Neural crest cell (in vitro differentiated cells): ENCODE data around the gene NAT10. TPM values are rescaled to one million over a fixed set of nuclear protein-coding genes. Genes with fewer than 3 reads are reported as not detected.
"Not testable (repeated sequence)": the region's sequence is repeated elsewhere in the genome, so short reads cannot be mapped to it uniquely, and the experiment has no call there.

Experiments used
- DNase-seq: peaks from one replicate; pipeline ENCODE4 v3.0.0; 2021; ENCODE audit warnings: low read depth, mixed read lengths, low spot score
- H3K27ac Mint-ChIP-seq: one replicate; pipeline ENCODE4 v1.8.0; 2021; ENCODE audit warnings: mild to moderate bottlenecking, mixed read lengths; ENCODE audit not compliant: unreplicated experiment
- H3K27me3 Mint-ChIP-seq: 2 replicates; pipeline ENCODE4 v1.8.0; 2021; ENCODE audit warnings: low read depth, mild to moderate bottlenecking, mixed read lengths
- H3K36me3 Mint-ChIP-seq: 2 replicates; pipeline ENCODE4 v1.8.0; 2021; ENCODE audit warnings: low read depth, mild to moderate bottlenecking, mixed read lengths
- H3K4me1 Mint-ChIP-seq: 2 replicates; pipeline ENCODE4 v1.8.0; 2021; ENCODE audit warnings: mixed read lengths
- H3K4me3 Mint-ChIP-seq: one replicate; pipeline ENCODE4 v1.8.0; 2021; ENCODE audit warnings: mild to moderate bottlenecking, mixed read lengths
- H3K9me3 Mint-ChIP-seq: 2 replicates; pipeline ENCODE4 v1.8.0; 2021; ENCODE audit warnings: mixed read lengths
- CTCF ChIP-seq: fragments of 200-600 bp; sonication (generic); conservative IDR thresholded peaks from 2 replicates; pipeline ENCODE4 v1.5.0; 2021; ENCODE audit warnings: antibody characterized with exemption, mild to moderate bottlenecking
- total RNA-seq: library from RNA; stranded (reverse); gene quantifications from 2 replicates; pipeline ENCODE4 v1.2.1, GENCODE V29; 2021

The NAT10 gene
- total RNA-seq, 1 donor from 2014 or later = 70.8 TPM

DNA sequence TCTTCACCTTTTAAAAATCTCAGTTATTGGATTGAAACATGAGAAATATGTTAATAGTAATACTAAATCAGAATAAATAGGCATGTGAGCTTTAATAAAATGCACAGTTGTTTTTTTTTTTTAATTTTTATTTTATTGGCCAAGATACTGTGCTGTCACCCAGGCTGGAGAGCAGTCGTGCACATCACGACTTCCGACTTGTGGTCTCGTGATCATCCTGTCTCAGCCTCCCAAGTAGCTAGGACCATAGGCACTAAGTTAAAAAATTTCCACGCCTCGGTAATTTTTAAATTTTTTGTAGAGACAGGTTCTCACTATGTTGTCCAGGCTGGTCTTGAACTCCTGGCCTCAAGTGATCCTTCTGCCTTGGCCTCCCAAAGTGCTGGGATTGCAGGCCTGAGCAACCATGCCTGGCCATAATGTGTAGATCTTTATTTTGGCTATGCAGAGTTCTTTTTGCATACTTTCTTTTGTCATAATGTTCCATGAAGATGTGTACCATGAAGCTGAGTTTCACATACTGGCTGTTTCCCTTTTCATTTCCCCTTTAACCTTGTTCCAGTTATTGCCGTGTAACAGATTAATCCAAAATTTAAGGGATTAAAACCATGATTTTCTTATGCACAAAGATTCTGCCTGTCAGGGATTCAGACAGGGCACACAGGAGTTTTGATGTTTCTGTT, 37.9 kb upstream of the NAT10 start:
- Mint-ChIP-seq H3K4me3 (no peak overlapping the region), H3K27me3 (no peaks in the 10 kb centered on the region), H3K9me3 (no peaks in the 10 kb centered on the region), H3K27ac (no peak overlapping the region), H3K36me3 (peaks cover 15% of the 10 kb centered on the region), H3K4me1 (peaks cover 29% of the 10 kb centered on the region)
- no peak for DNase-seq
- TF ChIP-seq CTCF = no peak

DNA sequence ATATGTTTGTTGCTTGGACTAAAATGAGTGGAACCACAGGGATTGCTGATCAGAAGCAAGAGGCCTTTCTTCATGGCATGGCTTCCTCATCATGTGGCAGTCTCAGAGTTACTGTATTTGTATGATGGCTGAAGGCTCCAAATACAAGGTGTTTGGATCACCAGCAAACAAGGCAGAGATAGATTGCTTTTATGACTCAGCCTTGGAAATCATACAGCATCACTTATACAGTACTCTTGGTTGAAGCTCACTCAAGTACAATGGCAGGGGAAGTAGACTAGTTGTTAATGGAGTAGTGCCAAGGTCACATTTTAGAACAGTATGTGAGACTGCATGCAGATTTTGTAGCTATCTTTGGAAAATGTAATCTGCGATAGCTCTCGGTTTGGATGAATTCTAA, 37.3 kb upstream of the NAT10 start:
- no peaks in the 10 kb centered on the region for H3K27me3 Mint-ChIP-seq
- no peak overlapping the region for H3K4me3 Mint-ChIP-seq
- no peak for TF ChIP-seq CTCF
- H3K9me3 Mint-ChIP-seq = no peaks in the 10 kb centered on the region
- no peak overlapping the region for H3K27ac Mint-ChIP-seq
- no peak for DNase-seq
- H3K4me1 Mint-ChIP-seq = peaks cover 26% of the 10 kb centered on the region
- peaks cover 12% of the 10 kb centered on the region for H3K36me3 Mint-ChIP-seq

- H3K4me3 Mint-ChIP-seq, H3K27me3 Mint-ChIP-seq, H3K27ac Mint-ChIP-seq, DNase-seq, H3K9me3 Mint-ChIP-seq: not testable (repeated sequence)
- Mint-ChIP-seq H3K36me3 (peaks cover 15% of the 10 kb centered on the region), H3K4me1 (peaks cover 17% of the 10 kb centered on the region)
These were observed 34.1 kb upstream of the NAT10 start for GRCh38 chr11:34071306-34071705.

- no peak overlapping the region for H3K4me3 Mint-ChIP-seq
- H3K36me3 Mint-ChIP-seq = peaks cover 14% of the 10 kb centered on the region
- no peak overlapping the region for H3K27ac Mint-ChIP-seq
- DNase-seq = no peak
- TF ChIP-seq CTCF = no peak
- peaks cover 17% of the 10 kb centered on the region for H3K4me1 Mint-ChIP-seq
- H3K27me3 Mint-ChIP-seq = no peaks in the 10 kb centered on the region
- no peaks in the 10 kb centered on the region for H3K9me3 Mint-ChIP-seq
These were observed 33.4 kb upstream of the NAT10 start for GRCh38 chr11:34072041-34072440.

DNA sequence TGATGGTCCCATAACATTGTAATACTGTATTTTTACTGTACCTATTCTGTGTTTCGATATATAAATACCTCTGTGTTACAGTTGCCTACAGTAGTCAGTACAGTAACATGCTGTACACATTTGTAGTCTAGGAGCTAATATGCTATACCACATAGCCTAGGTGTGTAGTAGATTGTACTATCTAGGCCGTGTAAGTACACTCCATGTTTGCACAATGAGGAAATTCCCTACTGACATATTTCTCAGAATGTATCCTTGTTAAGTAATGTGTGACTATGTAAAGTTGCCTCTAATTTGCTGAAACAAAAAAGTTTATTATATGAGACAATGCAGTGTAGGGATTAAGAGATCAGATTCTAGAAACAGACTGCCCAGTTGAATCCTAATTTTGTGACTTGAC, 32.6 kb upstream of the NAT10 start:
- H3K27ac Mint-ChIP-seq = no peak overlapping the region
- H3K9me3 Mint-ChIP-seq = no peaks in the 10 kb centered on the region
- DNase-seq = no peak
- H3K4me1 Mint-ChIP-seq = peaks cover 13% of the 10 kb centered on the region
- peaks cover 17% of the 10 kb centered on the region for H3K36me3 Mint-ChIP-seq
- no peaks in the 10 kb centered on the region for H3K27me3 Mint-ChIP-seq
- TF ChIP-seq CTCF = no peak
- no peak overlapping the region for H3K4me3 Mint-ChIP-seq

DNA sequence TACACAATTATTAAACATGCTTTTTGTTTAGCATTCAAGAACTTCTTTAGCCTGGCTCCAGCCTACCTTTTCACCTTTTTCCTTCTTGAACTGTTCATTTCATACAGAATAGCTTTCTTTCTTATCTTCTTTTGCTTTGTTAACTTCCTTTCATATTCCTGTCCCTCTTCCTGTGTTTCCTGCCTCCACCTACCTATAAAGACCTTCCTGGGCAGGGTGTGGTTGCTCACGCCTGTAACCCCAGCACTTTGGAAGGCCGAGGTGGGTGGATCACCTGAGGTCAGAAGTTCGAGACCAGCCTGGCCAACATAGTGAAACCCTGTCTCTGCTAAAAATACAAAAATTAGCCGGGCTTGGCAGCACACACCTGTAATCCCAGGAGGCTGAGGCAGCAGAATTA, 31.0 kb upstream of the NAT10 start:
- peaks cover 9% of the 10 kb centered on the region for H3K4me1 Mint-ChIP-seq
- peaks cover 20% of the 10 kb centered on the region for H3K36me3 Mint-ChIP-seq
- no peak for TF ChIP-seq CTCF
- no peak overlapping the region for H3K27ac Mint-ChIP-seq
- DNase-seq = no peak
- H3K4me3 Mint-ChIP-seq = no peak overlapping the region
- no peaks in the 10 kb centered on the region for H3K9me3 Mint-ChIP-seq
- H3K27me3 Mint-ChIP-seq = no peaks in the 10 kb centered on the region
